Gastroesophageal sphincter (tissue), 4 donors: ENCODE data around the gene CYSLTR2. TPM values are rescaled to one million over a fixed set of nuclear protein-coding genes. Genes with fewer than 3 reads are reported as not detected.

Experiments
- ATAC-seq: fragments of 150-250 bp; one replicate; pipeline ENCODE4 v1.9.1; 2016; ENCODE audit warnings: mild to moderate bottlenecking, moderate library complexity
- H3K27ac ChIP-seq, 4 donors: fragments of 200-600 bp; sonication (generic) in 3 of 4; 1 replicate in 3 of 4; 2 replicates in 1 of 4; pipeline ENCODE4 v1.5.1; 2016 to 2019
- H3K27me3 ChIP-seq: fragments of 200-600 bp; sonication (generic); one replicate; pipeline ENCODE4 v1.5.1; 2019
- H3K36me3 ChIP-seq, 2 donors: fragments of 200-600 bp; sonication (generic); one replicate each; pipeline ENCODE4 v1.5.1; 2019; ENCODE audit warnings: control low read depth in 1 of 2
- H3K4me1 ChIP-seq, 3 donors: fragments of 200-600 bp; sonication (generic); 1 replicate in 2 of 3; 2 replicates in 1 of 3; pipeline ENCODE4 v1.5.1; 2016 to 2019; ENCODE audit warnings: control low read depth in 2 of 3
- H3K4me3 ChIP-seq, 2 donors: fragments of 200-600 bp; sonication (generic); one replicate each; pipeline ENCODE4 v1.5.1; 2019; ENCODE audit warnings: mild to moderate bottlenecking in 1 of 2, moderate library complexity in 1 of 2
- H3K9me3 ChIP-seq, 3 donors: fragments of 200-600 bp; sonication (generic); one replicate each; pipeline ENCODE4 v1.5.1; 2017 to 2019; ENCODE audit warnings: control low read depth in 2 of 3
- EP300 ChIP-seq: sonication (generic); formaldehyde crosslinking; IDR thresholded peaks from one replicate; pipeline ENCODE4 v1.6.1; 2017; ENCODE audit warnings: antibody characterized with exemption, mild to moderate bottlenecking
- POLR2A ChIP-seq, 2 donors: fragments of 450-650 bp; IDR thresholded peaks; one replicate each; pipeline ENCODE4 v1.6.1; 2017; ENCODE audit warnings: antibody characterized with exemption in 2 of 2, mild to moderate bottlenecking in 2 of 2, moderate library complexity in 1 of 2
- POLR2AphosphoS5 ChIP-seq: sonication (generic); formaldehyde crosslinking; IDR thresholded peaks from one replicate; pipeline ENCODE4 v1.6.1; 2017; ENCODE audit warnings: antibody characterized with exemption
- WGBS, 2 donors: methylation state at CpG; one replicate each; pipeline ENCODE4 v1.1.5; 2018; ENCODE audit warnings: low coverage in 1 of 2; 5-methylcytosine and 5-hydroxymethylcytosine counted together
- total RNA-seq, 4 donors: library from RNA; depleted of rRNA; stranded (reverse); fragments of >200 nt; gene quantifications; one replicate each; pipeline ENCODE4 v1.1.0, GENCODE V29; 2016
- TF ChIP-seq, protein P1 (sequence below), 4 experiments: fragments of 200-600 bp in 2 of 4; fragments of 450-650 bp in 2 of 4; sonication (generic) in 1 of 4; IDR thresholded peaks; one replicate each; pipeline ENCODE4 v1.5.1; 2017 to 2019; ENCODE audit warnings: antibody characterized with exemption in 4 of 4, mild to moderate bottlenecking in 2 of 4, moderate library complexity in 2 of 4

The CYSLTR2 gene
- total RNA-seq, 4 donors from 2014 or later: 0.16 to 2.2 (median 0.30) TPM

DNA sequence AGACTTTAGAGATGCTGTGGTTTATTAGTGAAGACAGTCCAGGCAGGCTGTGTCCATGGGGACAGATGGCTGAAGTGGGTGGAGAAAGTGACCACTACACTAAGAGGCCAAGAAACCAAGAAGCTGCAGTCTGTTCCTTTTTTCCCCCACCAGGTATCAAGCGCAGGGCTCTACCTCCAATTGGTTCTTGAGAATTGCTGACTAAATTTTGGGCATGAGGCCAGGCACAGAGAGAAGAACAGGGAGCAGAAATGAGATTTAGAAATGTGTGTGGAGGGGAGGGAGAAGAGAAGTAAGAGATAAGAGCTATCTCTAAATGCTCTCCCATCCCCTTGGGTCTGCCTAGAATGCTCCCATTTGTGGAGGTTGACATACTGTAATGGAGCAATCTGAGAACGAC, 12.3 kb upstream of the CYSLTR2 start:
- Histone ChIP-seq H3K27me3 (no peaks in the 10 kb centered on the region), H3K4me3 (no peak overlapping the region), H3K27ac (no peak overlapping the region), H3K9me3 (peaks cover 0 to 5% (median 0%) of the 10 kb centered on the region in 3 donors), H3K36me3 (no peaks in the 10 kb centered on the region), H3K4me1 (no peaks in the 10 kb centered on the region)
- no peak for ATAC-seq
- TF ChIP-seq EP300: no peak
- TF ChIP-seq, protein P1, sequence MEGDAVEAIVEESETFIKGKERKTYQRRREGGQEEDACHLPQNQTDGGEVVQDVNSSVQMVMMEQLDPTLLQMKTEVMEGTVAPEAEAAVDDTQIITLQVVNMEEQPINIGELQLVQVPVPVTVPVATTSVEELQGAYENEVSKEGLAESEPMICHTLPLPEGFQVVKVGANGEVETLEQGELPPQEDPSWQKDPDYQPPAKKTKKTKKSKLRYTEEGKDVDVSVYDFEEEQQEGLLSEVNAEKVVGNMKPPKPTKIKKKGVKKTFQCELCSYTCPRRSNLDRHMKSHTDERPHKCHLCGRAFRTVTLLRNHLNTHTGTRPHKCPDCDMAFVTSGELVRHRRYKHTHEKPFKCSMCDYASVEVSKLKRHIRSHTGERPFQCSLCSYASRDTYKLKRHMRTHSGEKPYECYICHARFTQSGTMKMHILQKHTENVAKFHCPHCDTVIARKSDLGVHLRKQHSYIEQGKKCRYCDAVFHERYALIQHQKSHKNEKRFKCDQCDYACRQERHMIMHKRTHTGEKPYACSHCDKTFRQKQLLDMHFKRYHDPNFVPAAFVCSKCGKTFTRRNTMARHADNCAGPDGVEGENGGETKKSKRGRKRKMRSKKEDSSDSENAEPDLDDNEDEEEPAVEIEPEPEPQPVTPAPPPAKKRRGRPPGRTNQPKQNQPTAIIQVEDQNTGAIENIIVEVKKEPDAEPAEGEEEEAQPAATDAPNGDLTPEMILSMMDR (IDR thresholded peaks at IDR 0.05): no peak
- no peak for TF ChIP-seq POLR2AphosphoS5
- TF ChIP-seq POLR2A (IDR thresholded peaks at IDR 0.05): no peak
- WGBS, 2 donors: 82 to 90% methylated on average over 1 to 2 of the region's 2 CpGs

DNA sequence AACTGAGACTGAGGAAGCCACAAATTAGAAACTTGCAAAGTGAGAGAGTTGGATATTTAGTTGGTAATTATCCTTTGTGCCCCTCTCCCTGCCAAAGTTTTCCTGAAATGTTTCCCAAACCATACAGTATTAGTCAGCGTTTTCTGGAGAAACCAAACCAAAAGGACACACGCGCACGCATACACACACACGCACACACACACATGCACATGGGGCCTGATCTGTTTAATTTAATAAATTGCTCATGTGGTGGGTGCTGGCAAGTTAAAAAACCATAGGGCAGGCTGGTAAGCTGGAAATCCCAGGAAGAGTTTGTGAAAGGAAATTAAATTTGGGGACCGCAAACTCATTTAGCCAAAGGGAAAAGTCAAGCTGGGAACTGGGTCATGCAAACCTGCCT, 11.7 kb upstream of the CYSLTR2 start:
- TF ChIP-seq POLR2A (IDR thresholded peaks at IDR 0.05): no peak
- TF ChIP-seq, protein P1 (IDR thresholded peaks at IDR 0.05): no peak
- Histone ChIP-seq H3K9me3 (no peaks in the 10 kb centered on the region), H3K27me3 (no peaks in the 10 kb centered on the region), H3K4me1 (no peaks in the 10 kb centered on the region), H3K36me3 (no peaks in the 10 kb centered on the region), H3K4me3 (no peak overlapping the region), H3K27ac (no peak overlapping the region)
- WGBS, 2 donors: 91 to 94% methylated on average over 5 to 6 of the region's 6 CpGs
- ATAC-seq: no peak

DNA sequence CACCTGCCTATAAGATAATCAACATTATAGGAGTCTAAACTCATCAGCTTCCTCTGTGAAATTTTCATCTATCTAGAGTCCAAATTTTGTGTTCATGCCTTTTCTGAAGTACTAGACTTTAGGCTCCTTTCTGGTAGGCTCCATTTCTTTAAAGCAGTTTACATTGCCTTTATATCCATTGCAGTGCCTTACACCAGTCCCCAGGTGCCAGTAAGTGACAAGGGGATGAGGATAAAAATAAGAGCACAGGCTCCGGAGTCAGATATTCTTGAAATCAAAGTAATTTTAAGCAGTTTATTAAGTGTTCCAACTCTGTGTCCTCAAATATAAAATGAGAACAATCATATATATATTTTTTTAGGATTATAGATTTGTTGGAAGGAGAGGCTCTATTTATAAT, 10.6 kb upstream of the CYSLTR2 start:
- no peaks in the 10 kb centered on the region for H3K9me3 ChIP-seq
- 53 to 71% methylated on average over 1 of the region's 1 CpG for WGBS, 2 donors

DNA sequence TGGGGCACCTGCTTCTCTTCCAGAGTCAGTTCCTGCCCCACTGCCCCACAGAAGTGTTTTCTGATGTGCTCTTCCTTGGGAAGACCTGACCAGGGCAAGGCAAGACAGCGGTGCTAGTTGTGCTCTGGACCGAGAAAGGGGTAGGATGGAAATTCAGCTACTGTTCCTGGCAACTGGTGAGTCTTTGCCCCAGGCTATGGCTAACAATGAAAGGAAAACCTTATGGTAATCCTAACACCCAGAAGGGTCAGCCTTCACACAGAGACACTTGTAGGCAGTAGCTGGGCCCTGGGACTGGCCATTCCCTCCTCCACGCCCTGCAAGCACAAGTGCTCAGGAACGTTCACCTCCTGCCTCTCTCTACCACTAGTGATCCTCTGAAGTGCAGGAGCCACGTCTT, 9.6 kb upstream of the CYSLTR2 start:
- Histone ChIP-seq H3K9me3 (no peaks in the 10 kb centered on the region), H3K4me1 (no peaks in the 10 kb centered on the region), H3K27ac (no peak overlapping the region), H3K4me3 (no peak overlapping the region), H3K27me3 (no peaks in the 10 kb centered on the region), H3K36me3 (no peaks in the 10 kb centered on the region)
- TF ChIP-seq POLR2AphosphoS5 (no peak), EP300 (no peak), POLR2A (IDR thresholded peaks at IDR 0.05) (no peak)
- TF ChIP-seq, protein P1 (IDR thresholded peaks at IDR 0.05): no peak
- no peak for ATAC-seq
- WGBS, 2 donors: 71 to 83% methylated on average over 1 to 3 of the region's 5 CpGs

More for the DNA sequence above, 10.6 kb upstream of the CYSLTR2 start:
- ATAC-seq: no peak
- TF ChIP-seq, protein P1 (IDR thresholded peaks at IDR 0.05): no peak
- TF ChIP-seq POLR2AphosphoS5 (no peak), POLR2A (IDR thresholded peaks at IDR 0.05) (no peak), EP300 (no peak)
- Histone ChIP-seq H3K4me1 (no peaks in the 10 kb centered on the region), H3K27me3 (no peaks in the 10 kb centered on the region), H3K4me3 (no peak overlapping the region), H3K27ac (no peak overlapping the region), H3K36me3 (no peaks in the 10 kb centered on the region)

DNA sequence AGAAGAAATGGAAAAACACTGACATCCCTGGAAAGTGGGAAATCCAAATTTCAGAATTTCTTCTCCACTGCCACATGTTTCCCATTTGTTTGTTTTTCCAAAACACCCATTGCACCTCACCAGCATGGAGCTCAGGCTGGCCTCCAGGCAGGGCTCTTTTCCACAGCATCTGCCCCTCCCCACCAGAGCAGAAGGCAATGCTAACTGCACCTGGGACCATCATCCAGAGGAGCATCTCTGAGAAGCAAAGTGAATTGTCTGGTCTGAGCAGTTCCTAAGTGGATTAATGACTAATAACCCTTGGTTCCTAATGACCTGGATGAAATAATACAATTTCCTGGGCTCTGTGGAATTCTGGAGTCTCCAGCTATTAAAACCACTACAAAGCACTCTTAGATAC, 8.8 kb upstream of the CYSLTR2 start:
- no peak for ATAC-seq
- H3K27ac ChIP-seq: no peak overlapping the region
- TF ChIP-seq POLR2A (IDR thresholded peaks at IDR 0.05) (no peak), EP300 (no peak), POLR2AphosphoS5 (no peak)
- TF ChIP-seq, protein P1 (IDR thresholded peaks at IDR 0.05): no peak

More for the DNA sequence above, 8.8 kb upstream of the CYSLTR2 start:
- no peak overlapping the region for H3K4me3 ChIP-seq
- no peaks in the 10 kb centered on the region for H3K36me3 ChIP-seq
- H3K9me3 ChIP-seq: no peaks in the 10 kb centered on the region
- no peaks in the 10 kb centered on the region for H3K4me1 ChIP-seq
- no peaks in the 10 kb centered on the region for H3K27me3 ChIP-seq
